Neural progenitor cell (in vitro differentiated cells): Measurements from ENCODE around the gene RNLS.

Experiments used
- CTCF ChIP-seq: fragments of 200-600 bp; sonication (generic); IDR thresholded peaks from 2 replicates; pipeline ENCODE4 v1.5.1; 2017; ENCODE audit warnings: antibody characterized with exemption, mild to moderate bottlenecking
- EZH2 ChIP-seq: fragments of 200-600 bp; sonication (generic); IDR thresholded peaks from 2 replicates; pipeline ENCODE4 v1.6.1; 2017; ENCODE audit warnings: antibody characterized with exemption, mild to moderate bottlenecking, moderate library complexity

GRCh38 chr10:88512599-88512998 lies 70.5 kb downstream of the RNLS start:
- no peak for TF ChIP-seq EZH2
- TF ChIP-seq CTCF, result no peak
